Measurements from ENCODE around the gene PRKAG3.
A peak's percentile ranks its signal among the peaks of the same experiment; 100 is the strongest.
"Not testable (repeated sequence)": the region's sequence is repeated elsewhere in the genome, so short reads cannot be mapped to it uniquely, and the experiment has no call there.

PRKAG3 gene

GRCh38 chr2:218852911-218853667 is 21.5 kb upstream of the PRKAG3 start:
- no peak overlapping the region for H3K4me3 ChIP-seq (ENCODE audit: low read depth, low read length)
- peak; percentile 82 for TF ChIP-seq CTCF (IDR thresholded peaks at IDR 0.05; ENCODE audit: borderline replicate concordance, insufficient read depth, low read depth, low read length)

- no peak overlapping the region for H3K4me3 ChIP-seq (ENCODE audit: low read depth, low read length)
- no peak for TF ChIP-seq CTCF (IDR thresholded peaks at IDR 0.05; ENCODE audit: borderline replicate concordance, insufficient read depth, low read depth, low read length)
These were observed 19.7 kb upstream of the PRKAG3 start for GRCh38 chr2:218851286-218851685.

GRCh38 chr2:218850796-218851195 is 19.2 kb upstream of the PRKAG3 start:
- no peak overlapping the region for H3K4me3 ChIP-seq (ENCODE audit: low read depth, low read length)
- TF ChIP-seq CTCF (IDR thresholded peaks at IDR 0.05; ENCODE audit: borderline replicate concordance, insufficient read depth, low read depth, low read length): no peak

DNA sequence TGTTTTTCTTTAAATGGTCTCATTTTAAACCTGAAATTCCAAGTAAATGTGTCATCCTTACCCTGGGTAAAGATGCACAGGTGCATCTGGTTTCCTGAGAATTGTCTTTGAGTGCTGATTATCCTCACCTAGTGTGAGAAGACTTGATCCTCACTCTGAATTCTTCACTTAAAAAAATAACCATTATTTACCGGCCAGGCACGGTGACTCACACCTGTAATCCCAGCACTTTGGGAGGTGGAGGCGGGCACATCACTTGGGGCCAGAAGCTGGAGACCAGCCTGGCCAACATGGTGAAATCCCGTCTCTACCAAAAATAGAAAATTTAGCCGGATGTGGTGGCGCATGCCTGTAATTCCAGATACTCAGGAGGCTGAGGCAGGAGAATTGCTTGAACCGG is 18.1 kb upstream of the PRKAG3 start:
- no peak overlapping the region for H3K4me3 ChIP-seq (ENCODE audit: low read depth, low read length)
- TF ChIP-seq CTCF (IDR thresholded peaks at IDR 0.05; ENCODE audit: borderline replicate concordance, insufficient read depth, low read depth, low read length): no peak

GRCh38 chr2:218846963-218847362 is 15.4 kb upstream of the PRKAG3 start:
- H3K4me3 ChIP-seq (ENCODE audit: low read depth, low read length): not testable (repeated sequence)

GRCh38 chr2:218844334-218844733 is 12.7 kb upstream of the PRKAG3 start:
- not testable (repeated sequence) for H3K4me3 ChIP-seq (ENCODE audit: low read depth, low read length)

GRCh38 chr2:218839888-218840287 is 8.3 kb upstream of the PRKAG3 start:
- TF ChIP-seq CTCF (IDR thresholded peaks at IDR 0.05; ENCODE audit: borderline replicate concordance, insufficient read depth, low read depth, low read length): no peak

DNA sequence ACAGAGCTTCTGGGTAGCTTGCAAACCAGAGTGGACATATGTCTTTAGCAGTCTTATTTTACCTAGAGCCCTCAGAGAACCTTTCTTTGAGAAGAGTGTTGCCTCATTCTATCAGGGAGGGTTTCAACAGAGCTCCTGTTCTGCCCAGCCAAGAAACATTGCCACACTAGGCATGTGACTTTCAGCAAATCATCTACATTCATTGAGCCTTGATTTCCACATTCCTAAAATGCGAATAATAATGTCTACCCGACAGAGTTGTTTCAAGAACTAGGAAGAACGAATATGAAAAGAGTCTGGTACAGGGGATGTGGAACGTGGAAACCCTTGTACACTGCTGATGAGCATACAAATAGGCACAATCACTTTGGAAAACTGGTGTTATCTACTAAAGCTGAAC is 7.8 kb upstream of the PRKAG3 start:
- H3K4me3 ChIP-seq (ENCODE audit: low read depth, low read length): no peak overlapping the region
- TF ChIP-seq CTCF (IDR thresholded peaks at IDR 0.05; ENCODE audit: borderline replicate concordance, insufficient read depth, low read depth, low read length): no peak

More at GRCh38 chr2:218839888-218840287, 8.3 kb upstream of the PRKAG3 start:
- no peak overlapping the region for H3K4me3 ChIP-seq (ENCODE audit: low read depth, low read length)
